ENCODE data around the gene RHCG.

Gene RHCG

GRCh38 chr15:89447676-89448075 is 48.7 kb downstream of the RHCG start:
- no peak for TF ChIP-seq CTCF (IDR thresholded peaks at IDR 0.05)

DNA sequence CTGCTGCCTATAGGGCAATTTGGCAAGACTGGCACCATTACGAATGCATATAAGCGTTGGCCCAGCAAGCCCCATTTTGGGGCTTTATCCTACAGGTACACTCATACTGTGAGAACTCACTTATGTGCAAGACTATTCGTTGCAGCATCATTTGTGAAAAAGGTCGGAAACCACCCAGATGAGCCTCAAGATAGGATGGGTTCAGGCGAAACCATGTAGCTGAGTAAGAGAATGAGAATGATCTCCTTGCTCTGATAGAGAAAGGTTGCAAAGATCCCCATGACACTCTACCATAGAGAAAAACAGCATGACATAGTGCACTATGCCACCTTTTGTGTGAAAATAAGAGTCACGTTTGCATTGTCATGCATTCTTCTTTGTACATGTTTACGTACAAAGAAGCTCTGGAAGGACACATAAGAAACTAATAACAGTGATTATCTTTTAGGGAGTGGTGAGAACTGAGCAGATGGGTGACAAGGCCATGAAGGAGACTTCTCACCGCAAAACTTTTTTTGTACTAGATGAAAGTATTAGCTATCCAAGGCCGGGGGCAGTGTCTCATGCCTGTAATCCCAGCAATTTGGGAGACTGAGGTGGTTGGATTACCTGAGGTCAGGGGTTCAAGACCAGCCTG is 50.0 kb downstream of the RHCG start:
- no peak for TF ChIP-seq CTCF (IDR thresholded peaks at IDR 0.05)

GRCh38 chr15:89445518-89445917 is 50.9 kb downstream of the RHCG start:
- TF ChIP-seq CTCF (IDR thresholded peaks at IDR 0.05): no peak

GRCh38 chr15:89444241-89445225 is 51.9 kb downstream of the RHCG start:
- TF ChIP-seq CTCF (IDR thresholded peaks at IDR 0.05): no peak

GRCh38 chr15:89443581-89443980 is 52.8 kb downstream of the RHCG start:
- TF ChIP-seq CTCF (IDR thresholded peaks at IDR 0.05): no peak

DNA sequence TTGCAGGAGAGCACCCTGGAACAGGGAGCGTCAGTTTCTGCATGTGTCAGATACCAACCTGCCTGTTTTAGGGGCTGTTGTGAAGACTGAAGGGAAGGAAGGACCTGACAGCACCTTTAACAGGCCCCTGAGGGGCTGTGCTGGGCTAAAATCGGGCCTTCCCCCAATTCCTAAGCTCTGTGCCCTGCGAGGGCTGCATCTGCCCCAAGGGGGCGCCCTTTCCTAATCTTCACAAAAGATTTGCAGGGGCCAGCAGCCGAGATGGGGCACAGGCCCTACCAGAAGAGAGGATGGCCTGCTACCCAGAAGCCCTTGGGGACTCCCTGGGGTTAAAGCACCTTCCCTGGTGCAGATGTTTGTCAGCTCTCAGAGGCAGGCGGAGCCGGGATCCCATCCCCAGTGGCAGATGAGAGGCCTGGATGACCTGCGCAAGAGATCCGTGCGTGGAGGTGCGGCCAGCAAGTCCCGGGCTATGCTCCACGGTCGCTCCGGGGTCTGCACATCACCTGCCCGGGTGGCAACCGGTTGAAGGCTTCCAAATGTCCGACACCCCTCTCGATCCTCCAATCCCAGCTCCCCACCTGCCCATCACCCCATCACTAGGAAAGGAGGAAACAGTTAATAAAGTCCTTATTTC is 53.6 kb downstream of the RHCG start:
- TF ChIP-seq CTCF (IDR thresholded peaks at IDR 0.05): peak; percentile 88

DNA sequence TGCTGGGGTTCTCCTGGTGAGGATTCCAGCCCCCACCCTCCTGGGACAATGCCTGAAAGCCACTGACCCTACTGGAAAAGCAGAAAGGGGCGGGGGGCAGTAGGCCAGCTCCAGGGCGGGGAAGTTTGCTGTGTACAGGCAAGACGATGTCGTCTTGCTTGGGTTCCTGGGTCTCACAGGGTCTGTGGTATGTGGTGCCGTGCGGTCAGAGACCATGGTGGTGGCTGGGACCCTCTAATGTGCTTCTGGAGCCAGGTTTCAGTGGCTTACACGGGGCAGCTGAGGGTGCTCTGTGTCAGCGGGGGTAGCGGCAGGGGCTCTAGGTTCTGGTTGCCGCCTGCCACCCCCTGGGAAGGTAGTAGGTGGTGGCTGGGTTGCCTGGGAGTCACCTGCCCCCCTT is 54.2 kb downstream of the RHCG start:
- TF ChIP-seq CTCF (IDR thresholded peaks at IDR 0.05): no peak
